ENCODE measurements around the gene NFATC4.
"Not testable (repeated sequence)": the region's sequence is repeated elsewhere in the genome, so short reads cannot be mapped to it uniquely, and the experiment has no call there.

The NFATC4 gene

GRCh38 chr14:24337144-24337823 is 30.7 kb upstream of the NFATC4 start:
- in situ Hi-C loops (cut with MboI; ENCODE audit: low pct_unique_long_range_greater_than_20kb, low sequenced_read_pairs): loop anchor here (10.0 to 25.0 kb wide), 2 partner anchors 98 to 350 kb away; no protein-coding TSS in a partner anchor
- no peak for DNase-seq

DNA sequence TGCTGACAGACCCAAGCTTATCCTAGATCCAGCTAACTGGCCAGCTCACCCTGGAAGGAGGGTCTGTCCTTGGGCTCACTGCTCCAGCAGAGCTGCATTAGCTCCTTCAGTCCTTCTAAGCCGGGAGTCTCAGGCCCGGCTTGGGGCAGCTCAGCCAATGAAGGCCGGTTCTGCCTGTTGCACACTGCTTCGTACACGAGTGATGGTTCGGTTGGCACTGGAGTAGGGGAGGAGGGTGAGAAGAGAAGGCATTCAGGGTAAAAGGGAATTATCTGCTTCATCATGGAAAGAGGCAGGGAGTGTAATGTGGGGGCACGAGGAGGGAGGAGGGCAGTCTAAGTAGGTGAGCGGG is 30.2 kb upstream of the NFATC4 start:
- DNase-seq: no peak
- in situ Hi-C loops (cut with MboI; ENCODE audit: low pct_unique_long_range_greater_than_20kb, low sequenced_read_pairs): loop anchor here (10.0 to 25.0 kb wide), 2 partner anchors 97 to 350 kb away; no protein-coding TSS in a partner anchor

GRCh38 chr14:24338843-24339242 is 29.1 kb upstream of the NFATC4 start:
- in situ Hi-C loops (cut with MboI; ENCODE audit: low pct_unique_long_range_greater_than_20kb, low sequenced_read_pairs): loop anchor here (10.0 to 25.0 kb wide), 2 partner anchors 96 to 348 kb away; no protein-coding TSS in a partner anchor
- no peak for DNase-seq

GRCh38 chr14:24339284-24340151 is 28.5 kb upstream of the NFATC4 start, which contains the start of gene RIPK3:
Gene RIPK3 (minus strand): TSS chr14:24339991. CDS start chr14:24339826, 165 bp downstream.
- in situ Hi-C loops (cut with MboI; ENCODE audit: low pct_unique_long_range_greater_than_20kb, low sequenced_read_pairs): loop anchor here (10.0 to 25.0 kb wide), 2 partner anchors 95 to 348 kb away; no protein-coding TSS in a partner anchor

DNA sequence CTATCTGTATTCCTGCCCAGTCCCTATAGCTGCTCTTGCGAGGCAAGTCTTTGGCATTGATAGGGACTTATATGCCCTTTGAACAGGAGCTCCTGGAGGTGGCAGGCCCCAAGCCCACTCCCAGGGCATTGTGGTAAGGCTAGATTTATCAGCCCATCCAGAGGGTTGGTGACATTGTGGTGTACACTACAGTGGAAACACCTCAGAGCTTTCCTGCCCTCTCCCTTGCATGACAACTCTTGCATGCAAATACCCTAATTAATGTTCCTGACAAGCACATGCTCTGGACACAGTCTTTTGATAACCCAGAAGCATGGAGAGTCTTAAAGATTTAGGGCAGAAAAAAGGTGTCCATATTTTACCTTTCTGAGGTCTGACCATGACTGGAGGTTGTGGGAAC is 27.4 kb upstream of the NFATC4 start:
- DNase-seq: no peak
- in situ Hi-C loops (cut with MboI; ENCODE audit: low pct_unique_long_range_greater_than_20kb, low sequenced_read_pairs): loop anchor here (25.0 kb wide), 1 partner anchor 347 kb away; no protein-coding TSS in a partner anchor

More at GRCh38 chr14:24339284-24340151, 28.5 kb upstream of the NFATC4 start, which contains the start of gene RIPK3:
- DNase-seq: peak; percentile 61

DNA sequence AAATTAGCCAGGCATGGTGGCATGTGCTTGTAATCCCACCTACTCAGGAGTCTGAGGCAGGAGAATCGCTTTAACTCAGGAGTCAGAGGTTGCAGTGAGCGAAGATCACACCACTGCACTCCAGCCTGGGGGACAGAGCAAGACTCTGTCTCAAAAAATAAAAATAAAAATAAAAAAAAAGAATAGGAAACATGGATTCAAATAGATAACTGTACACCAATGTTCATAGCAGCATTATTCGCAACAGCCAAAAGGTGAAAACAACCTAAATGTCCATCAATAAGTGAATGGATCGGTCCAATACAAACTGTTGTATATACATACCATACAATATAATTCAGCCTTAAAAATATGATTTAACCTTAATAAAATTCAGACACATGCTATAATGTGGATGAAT is 25.1 kb upstream of the NFATC4 start:
- no peak for DNase-seq
- in situ Hi-C loops (cut with MboI; ENCODE audit: low pct_unique_long_range_greater_than_20kb, low sequenced_read_pairs): loop anchor here (25.0 kb wide), 1 partner anchor 344 kb away; no protein-coding TSS in a partner anchor

- in situ Hi-C loops (cut with MboI; ENCODE audit: low pct_unique_long_range_greater_than_20kb, low sequenced_read_pairs): loop anchor here (25.0 kb wide), 1 partner anchor 343 kb away; no protein-coding TSS in a partner anchor
- peak; percentile 43 for DNase-seq
Observed at GRCh38 chr14:24343795-24344660, 24.0 kb upstream of the NFATC4 start.

GRCh38 chr14:24347134-24347533 is 20.9 kb upstream of the NFATC4 start:
- in situ Hi-C loops (cut with MboI; ENCODE audit: low pct_unique_long_range_greater_than_20kb, low sequenced_read_pairs): loop anchor here (25.0 kb wide), 1 partner anchor 340 kb away; no protein-coding TSS in a partner anchor
- no peak for DNase-seq

DNA sequence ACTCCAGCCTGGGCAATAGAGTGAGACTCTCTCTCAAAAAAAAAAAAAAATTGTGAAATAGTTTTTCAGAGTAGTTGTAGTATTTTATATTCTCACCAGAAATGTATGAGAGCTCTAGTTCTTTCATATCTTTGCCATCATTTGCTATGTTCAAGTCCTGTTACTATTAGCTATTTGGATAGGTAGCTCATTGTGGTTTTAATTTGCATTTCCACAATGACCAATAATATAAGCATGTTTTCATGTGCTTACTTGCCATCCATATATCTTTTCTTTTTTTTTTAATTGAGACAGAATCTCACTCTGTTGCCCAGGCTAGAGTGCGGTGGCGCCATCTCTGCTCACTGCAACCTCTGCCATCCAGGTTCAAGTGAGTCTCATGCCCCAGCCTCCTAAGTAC is 19.8 kb upstream of the NFATC4 start:
- in situ Hi-C loops (cut with MboI; ENCODE audit: low pct_unique_long_range_greater_than_20kb, low sequenced_read_pairs): loop anchor here (25.0 kb wide), 1 partner anchor 339 kb away; no protein-coding TSS in a partner anchor

GRCh38 chr14:24349742-24350141 is 18.2 kb upstream of the NFATC4 start:
- DNase-seq: no peak
- in situ Hi-C loops (cut with MboI; ENCODE audit: low pct_unique_long_range_greater_than_20kb, low sequenced_read_pairs): loop anchor here (25.0 kb wide), 1 partner anchor 338 kb away; no protein-coding TSS in a partner anchor

More for the DNA sequence above, 19.8 kb upstream of the NFATC4 start:
- DNase-seq: no peak

DNA sequence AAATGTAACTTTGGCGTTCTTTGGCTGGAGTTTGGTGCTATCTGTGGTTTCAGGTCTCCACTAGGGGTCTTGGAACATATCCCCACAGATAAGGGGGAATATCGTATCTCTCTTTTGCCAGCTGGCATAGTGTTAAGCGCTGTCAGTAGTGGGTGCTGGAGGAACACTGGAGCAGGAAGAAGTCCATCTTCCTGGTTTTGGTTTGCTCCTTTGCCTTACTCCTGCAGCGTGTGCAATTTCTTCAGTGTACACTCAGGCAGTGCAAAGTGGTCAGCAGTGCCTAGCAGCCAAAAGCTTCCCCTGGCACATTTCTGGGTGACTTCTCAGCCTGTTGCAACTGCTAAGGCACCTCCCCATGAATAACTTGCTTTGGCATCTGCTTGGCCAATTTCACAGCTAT is 16.5 kb upstream of the NFATC4 start:
- in situ Hi-C loops (cut with MboI; ENCODE audit: low pct_unique_long_range_greater_than_20kb, low sequenced_read_pairs): no loop called here
- DNase-seq: no peak

- in situ Hi-C loops (cut with MboI; ENCODE audit: low pct_unique_long_range_greater_than_20kb, low sequenced_read_pairs): no loop called here
- no peak for DNase-seq
Observed at GRCh38 chr14:24353559-24354481, 14.2 kb upstream of the NFATC4 start.

- in situ Hi-C loops (cut with MboI; ENCODE audit: low pct_unique_long_range_greater_than_20kb, low sequenced_read_pairs); DNase-seq: not testable (repeated sequence)
Observed at GRCh38 chr14:24354482-24354825, 13.5 kb upstream of the NFATC4 start.

GRCh38 chr14:24355009-24355408 is 13.0 kb upstream of the NFATC4 start:
- in situ Hi-C loops (cut with MboI; ENCODE audit: low pct_unique_long_range_greater_than_20kb, low sequenced_read_pairs): no loop called here

DNA sequence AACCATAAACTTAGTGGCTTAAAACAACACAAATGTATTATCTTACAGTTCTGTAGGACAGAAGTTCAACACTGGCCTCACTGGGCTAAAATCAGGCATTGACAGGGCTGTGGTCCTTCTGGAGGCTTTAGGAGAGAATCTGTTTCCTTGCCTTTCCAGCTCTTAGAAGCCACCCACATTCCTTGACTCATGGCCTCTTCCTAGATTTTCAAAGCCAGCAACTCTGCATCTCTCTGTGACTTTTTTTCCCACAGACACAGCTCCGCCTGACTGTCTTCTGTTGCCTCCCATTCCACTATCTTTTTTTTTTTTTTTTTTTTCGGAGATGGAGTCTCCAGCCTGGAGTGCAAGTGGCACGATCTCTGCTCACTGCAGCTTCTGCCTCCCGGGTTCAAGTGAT is 11.8 kb upstream of the NFATC4 start:
- DNase-seq: no peak
- in situ Hi-C loops (cut with MboI; ENCODE audit: low pct_unique_long_range_greater_than_20kb, low sequenced_read_pairs): no loop called here

More at GRCh38 chr14:24355009-24355408, 13.0 kb upstream of the NFATC4 start:
- DNase-seq: no peak

- DNase-seq: no peak
- in situ Hi-C loops (cut with MboI; ENCODE audit: low pct_unique_long_range_greater_than_20kb, low sequenced_read_pairs): no loop called here
Observed at GRCh38 chr14:24360281-24360680, 7.7 kb upstream of the NFATC4 start.

DNA sequence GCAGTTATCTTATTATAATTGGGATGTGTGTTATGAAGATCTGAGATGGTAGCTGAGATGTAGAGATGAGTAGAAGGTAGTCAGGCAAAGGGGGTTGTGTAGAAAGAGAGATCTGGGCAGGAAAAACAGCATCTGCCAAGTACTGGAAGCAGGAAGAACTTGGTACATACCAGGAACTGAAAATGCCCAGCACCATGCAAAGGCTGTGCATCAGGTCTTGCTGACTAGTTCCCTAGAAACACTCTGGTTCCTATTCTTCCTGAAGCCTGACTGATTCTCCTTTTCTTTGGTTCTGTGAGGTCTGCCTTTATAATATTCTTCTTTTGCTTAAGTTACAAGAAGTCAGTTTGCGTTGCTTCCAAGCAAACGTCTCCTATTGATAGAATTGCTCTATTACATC is 6.7 kb upstream of the NFATC4 start:
- in situ Hi-C loops (cut with MboI; ENCODE audit: low pct_unique_long_range_greater_than_20kb, low sequenced_read_pairs): no loop called here
- DNase-seq: no peak
